C1 segment of cervical spinal cord (tissue), 14 donors: ENCODE data around the gene GPBP1.
"Not testable (repeated sequence)": the region's sequence is repeated elsewhere in the genome, so short reads cannot be mapped to it uniquely, and the experiment has no call there.

Source experiments
- DNase-seq, 14 donors: peaks; one replicate each; lab custom pipeline; 2025; lab: John Stamatoyannopoulos, UW

Gene GPBP1

DNA sequence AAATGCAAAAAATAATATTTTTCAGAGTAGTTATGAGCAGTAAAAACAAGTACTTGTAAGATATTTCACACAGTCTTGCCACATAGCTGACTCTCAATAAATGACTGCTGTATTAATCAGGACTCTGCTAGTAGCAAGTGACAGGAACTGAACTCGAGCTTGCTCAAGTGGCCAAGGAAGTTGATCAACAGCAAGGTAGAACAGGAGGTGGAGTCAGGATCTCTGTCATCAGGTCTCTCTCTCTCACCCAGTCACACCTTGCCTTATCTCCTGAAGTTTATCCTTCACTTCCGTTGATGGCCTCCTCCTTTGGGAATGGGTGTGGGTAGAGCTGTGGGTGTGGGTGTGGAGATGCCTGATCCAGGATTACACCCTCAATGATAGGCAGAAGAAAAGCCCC, 107.0 kb downstream of the GPBP1 start:
- no peak for DNase-seq

DNA sequence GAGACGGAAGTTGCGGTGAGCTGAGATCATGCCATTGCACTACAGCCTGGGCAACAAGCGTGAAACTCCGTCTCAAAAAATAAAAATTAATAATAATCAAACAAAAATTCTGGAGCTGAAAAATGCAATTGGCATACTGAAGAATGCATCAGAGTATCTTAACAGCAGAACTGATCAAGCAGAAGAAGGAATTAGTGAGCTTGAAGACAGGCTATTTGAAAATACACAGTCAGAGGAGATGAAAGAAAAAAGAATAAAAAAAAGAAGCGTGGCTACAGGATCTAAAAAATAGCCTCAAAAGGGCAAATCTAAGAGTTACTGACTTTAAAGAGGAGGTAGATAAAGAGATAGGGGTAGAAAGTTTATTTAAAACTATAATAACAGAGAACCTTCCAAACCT, 111.2 kb downstream of the GPBP1 start:
- not testable (repeated sequence) for DNase-seq

DNA sequence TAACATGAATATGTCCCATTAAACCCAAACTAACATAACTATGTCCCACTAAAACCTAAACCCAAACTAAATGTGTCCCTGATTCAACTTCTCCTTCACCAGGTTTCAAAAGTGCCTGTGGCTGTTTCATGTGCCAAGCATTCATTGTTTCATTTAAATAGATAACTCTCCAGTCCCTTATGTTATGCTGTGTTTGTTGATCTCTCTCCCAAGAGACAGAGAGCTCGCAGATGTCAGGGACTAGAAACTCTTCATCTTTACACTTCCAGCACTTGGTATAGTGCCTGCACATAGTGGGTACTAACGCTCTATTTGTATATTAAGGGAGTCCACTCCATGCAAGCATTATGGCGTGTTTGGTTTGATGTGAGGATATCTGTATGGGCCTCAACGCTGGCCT, 118.0 kb downstream of the GPBP1 start:
- no peak for DNase-seq

DNA sequence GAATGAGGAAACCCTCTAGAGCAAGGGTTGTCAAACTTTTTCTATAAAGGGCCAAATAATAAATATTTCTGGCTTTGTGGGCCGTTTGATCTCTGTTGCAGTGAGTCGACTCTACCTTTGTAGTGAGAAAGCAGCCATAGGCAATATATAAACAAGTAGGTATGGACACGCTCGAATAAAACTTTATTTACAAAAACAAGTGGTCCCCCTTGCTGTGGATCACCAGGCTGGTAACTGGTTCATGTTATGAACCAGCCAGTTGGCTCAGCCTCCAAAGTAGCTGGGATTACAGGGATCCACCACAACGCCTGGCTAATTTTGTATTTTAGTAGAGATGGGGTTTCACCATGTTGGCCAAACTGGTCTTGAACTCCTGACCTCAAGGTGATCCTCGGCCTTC, 118.5 kb downstream of the GPBP1 start:
- DNase-seq = no peak

DNA sequence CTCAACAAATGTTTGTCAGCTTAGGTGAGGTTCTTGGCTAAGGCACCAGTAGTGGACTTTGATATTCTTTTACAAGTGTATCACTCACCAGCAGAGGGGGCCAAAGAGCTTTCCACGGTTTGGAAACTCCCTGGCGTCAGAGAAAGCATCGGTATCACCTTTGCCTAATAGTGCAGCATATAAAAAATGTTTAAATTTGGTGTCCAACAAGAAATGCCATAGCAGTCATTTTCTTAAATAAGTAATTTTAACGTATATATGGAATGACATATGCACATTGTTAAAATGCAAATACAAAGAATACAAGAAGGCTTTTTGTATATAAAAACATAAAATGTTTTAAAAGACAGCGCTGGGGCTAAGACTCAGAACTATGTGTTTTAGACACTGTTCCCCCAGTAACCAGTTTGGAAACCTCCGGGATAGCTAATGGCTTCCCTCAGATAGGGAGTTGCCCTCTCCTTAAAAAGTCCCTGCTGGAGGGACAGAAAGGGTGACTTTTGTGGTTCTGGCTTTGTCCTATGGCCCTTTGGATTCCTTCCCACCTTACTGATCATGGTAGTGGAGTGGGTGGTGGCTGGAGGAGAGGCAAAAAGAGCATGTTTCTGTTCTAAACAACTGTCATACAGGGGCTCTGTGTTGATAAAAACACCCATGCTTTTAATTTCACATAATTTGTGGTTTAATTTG, 124.6 kb downstream of the GPBP1 start:
- DNase-seq = peak in 13 of 14 donors; percentile 1 to 69 (median 38)

DNA sequence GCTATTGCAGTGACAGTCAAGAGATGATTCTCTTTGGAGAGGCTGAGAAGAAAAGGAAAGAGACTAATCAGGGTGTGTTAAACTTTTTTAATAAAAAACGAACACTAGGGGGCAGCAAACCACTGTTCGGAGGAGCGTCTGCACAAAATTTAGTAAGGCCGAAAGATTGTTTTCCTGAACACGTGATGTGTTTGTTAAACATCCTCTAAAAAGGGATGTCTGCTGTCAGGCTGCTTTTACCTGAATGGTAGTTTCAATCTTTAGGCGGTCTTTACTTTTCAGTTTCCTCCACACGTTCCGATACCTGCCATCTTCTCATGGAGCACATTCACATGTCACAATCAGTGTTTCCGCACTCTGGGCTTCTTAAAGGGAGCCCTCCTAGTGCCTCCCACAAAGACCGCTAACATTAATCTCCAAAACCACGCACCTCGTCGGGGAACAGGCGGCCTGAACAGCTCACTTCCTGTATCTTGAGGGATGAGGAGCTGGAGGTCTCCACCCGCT, 125.2 kb downstream of the GPBP1 start:
- peak in 5 of 14 donors; percentile 6 to 29 (median 15) for DNase-seq

DNA sequence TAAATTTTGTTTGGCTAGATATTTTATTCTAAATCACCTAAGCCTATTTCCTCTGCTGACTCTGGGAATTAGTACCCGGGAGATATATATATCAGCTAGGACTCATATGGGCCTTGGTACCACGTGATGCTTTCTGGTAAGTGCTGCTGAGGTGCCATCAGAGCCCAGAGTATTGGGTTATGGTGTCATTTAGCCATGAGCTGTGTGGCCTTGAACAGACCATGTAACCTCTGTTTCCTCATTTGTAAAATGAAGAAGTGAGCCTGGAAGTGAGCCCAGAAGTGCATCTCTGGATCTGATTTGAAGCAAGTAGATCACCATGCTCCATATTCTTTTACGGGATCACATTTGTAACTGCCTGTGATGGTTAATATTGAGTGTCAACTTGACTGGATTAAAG, 126.1 kb downstream of the GPBP1 start:
- DNase-seq = no peak

DNA sequence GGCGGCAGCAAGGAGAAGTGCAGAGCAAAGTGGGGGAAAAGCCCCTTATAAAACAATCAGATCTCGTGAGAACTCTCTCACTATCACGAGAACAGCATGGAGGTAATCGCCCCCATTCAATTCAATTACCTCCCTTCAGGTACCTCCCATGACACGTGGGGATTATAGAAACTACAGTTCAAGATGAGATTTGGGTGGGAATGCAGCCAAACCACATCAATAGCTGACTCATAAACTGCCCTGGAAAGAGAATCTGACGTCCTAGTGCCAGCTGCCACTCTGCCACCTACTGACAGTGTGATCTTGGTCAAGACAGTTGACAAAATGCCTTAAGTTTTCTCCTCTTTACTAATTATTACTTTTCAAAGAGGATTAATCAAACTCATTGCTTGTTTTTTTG, 128.3 kb downstream of the GPBP1 start:
- no peak for DNase-seq

DNA sequence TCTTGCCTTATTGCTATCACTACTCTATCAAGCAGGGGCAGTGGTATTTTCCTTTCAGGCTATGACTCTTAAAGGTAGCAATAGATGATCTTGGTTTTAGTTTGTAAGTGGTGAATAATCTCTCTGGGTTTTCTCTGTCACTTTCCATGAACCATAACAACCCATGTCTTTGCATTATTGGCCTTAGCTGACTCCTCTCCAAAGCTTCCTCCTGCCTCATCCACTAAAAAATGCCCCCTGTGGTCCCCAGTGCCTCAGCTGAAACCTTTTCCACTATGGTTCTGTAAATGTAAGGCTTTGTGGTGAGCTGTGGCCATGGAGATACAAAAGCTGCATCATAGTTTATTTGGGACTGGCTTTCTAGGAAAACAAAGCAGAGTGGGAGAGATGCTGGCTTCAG, 128.8 kb downstream of the GPBP1 start:
- DNase-seq = no peak

DNA sequence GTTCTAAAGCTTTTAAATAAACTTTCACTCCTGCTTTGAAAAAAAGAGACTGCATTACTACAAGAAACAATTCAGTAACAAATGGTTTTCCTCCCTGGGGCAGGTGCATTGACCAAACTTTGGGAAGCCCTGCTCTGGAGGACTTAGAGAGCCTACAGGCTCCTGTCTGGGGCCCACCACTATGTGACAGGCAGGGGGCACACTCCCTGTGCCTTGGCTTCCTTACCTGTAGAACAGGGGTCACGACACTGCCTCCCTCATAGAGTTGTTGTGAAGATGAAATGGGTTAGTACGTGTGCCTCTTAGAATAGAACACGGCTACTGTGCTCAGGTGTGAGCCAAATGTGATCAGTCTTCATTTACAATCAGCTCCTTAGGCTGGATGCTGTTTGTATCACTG, 130.1 kb downstream of the GPBP1 start:
- DNase-seq = no peak

DNA sequence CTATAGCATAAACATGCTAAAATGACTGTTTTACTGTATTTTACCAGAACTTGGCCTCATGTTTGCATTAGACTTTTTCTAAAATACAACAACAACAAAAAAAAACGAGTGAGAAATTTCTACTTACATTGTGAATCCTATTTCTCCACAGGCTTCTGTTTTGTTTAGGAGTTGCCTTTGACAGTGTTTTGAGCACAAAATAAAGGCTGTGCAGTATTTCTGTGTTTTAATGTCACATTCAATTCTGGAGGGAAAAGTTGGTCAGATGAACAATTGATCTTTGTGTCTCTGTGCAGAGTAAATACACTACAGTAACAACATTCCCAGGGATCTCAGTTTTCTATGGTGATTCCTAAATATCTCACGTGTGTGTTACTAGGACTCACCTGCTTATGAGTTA, 131.1 kb downstream of the GPBP1 start:
- no peak for DNase-seq

DNA sequence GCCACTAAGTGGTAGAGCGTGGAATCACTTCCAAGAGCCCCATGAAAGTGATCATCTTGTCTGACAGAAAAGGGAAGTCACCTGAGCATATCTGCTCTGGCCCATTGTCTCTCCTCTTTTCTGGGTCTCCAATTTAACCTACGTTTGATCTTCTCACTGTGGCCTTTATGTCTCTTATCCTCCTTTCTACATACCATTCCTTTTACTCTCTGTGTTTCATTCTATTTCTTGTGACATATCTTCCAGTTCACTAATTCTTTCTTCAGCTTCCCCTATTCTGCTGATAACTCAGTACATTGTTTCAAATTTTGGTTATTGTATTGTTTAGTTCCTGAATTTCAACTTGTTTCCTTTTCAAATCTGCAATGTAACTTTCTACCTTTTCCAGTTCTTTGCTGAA, 132.5 kb downstream of the GPBP1 start:
- DNase-seq = no peak

DNA sequence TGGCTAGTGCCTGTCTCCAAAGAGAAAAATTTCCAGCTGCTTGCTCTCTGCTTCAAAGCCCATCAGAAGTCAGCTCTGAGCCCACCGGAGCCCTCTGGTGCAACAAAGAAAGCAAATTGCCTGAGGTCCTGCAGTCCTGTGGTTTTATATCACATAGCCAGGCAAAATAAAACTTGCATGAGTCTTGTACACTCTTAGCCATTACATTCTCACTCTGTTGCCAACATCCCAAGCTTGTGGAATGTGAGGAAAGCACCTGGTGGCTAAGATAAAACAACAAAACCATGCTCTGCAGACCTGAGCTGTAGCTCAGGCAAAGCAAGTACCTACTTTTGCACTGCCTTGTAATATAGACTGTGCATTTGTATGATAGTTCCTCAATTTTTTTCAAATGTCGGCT, 133.7 kb downstream of the GPBP1 start:
- no peak for DNase-seq

DNA sequence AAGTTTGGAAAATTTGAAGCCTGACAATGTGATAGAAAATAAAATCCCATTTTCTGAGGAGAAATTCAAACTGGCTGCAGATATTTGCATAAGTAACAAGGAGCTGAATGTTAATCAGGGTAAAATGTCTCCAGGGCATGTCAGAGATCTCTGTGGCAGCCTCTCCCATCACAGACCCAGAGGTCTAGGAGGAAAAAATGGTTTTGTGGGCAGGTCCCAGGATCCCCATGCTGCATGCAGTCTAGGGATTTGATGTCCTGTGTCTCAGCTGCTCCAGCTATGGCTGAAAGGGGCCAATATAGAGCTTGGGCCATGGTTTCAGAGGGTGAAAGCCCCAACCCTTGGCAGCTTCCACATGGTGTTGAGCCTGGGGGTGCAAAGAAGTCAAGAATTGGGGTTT, 135.2 kb downstream of the GPBP1 start:
- not testable (repeated sequence) for DNase-seq

DNA sequence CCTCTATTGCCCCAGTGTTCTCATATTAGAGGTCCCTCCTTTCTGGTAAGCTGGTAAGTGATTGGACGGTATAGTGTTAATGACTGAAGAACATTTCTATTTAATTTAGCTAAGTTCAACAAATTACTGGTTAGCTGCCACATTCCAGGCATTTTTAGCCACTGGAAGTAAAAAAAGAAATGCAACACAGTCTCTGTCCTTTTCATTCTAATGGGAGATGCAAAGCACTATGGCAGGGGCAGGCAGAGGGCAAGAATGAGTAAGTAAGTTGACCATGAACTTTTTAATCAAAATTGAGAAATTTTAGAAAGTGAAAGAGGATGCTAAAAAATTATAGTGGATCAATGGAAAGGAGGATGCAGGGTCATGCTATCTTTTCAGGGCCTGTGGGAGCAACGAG, 137.4 kb downstream of the GPBP1 start:
- no peak for DNase-seq

DNA sequence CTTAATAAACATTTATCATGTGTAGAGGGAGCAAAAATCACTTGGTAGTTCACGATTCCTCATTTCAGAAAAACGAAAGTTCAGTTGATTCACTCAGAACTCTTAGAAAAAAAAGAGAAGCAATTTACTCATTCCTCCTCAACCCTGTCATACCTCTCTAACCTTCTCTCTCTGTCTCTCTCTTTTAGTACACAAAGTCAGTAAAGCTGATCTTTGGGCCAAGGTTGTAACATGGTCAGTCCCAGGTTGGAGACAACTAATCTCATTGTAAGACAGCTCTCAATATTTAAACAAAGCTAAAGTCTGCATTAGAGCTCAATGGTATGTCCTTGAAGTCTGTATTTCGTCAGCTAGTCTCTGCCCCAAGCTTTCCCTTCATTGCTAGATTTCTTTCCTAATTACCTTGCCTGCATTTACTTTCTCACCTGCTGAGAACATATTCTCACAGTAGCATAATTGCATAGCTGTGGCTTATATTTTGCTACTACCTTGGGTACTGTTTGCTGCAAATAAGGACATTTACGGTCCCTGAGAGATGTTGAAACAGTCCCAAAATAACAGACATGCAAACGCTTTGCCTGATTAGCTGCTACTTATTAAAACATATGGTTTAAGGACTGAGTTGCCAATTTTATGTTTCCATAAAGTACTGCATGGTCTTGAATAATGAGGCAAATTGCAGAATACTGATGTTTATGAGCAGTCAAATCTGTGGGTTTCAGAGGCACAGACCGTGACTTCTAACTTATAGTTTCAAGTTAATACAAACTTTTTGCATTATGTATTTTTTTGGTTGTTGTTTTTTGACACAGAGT, 138.3 kb downstream of the GPBP1 start:
- DNase-seq = no peak

DNA sequence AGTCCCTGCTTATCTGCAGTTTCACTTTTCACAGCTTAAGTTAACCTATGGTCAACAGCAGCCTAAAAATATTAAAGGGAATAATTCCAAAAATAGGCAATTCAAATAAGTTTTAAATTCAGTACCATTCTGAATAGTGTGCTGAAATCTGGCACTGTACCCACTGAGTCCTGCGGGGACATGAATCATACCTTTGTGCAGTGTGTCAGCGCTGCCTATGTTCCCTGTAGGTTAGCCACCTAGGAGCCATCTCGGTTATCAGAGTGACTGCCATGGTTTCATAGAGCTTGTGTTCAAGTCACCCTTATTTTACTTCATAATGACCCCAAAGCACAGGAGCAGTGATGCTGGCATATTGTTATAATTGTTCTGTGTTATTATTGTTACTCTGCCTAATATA, 139.9 kb downstream of the GPBP1 start:
- no peak for DNase-seq
